GM18505 (cell line): Measurements from ENCODE around the gene DPF1.

Experiments used
- ATAC-seq: cut with Tn5 transposase; IDR thresholded peaks from one replicate; pipeline ENCODE4 v1.9.1; 2021; ENCODE audit not compliant: unreplicated experiment
- POLR2A ChIP-seq: IDR thresholded peaks from 4 replicates; pipeline ENCODE4 v1.6.1; 2011; ENCODE audit warnings: borderline replicate concordance; ENCODE audit not compliant: insufficient read depth, insufficient read length; ENCODE audit errors: extremely low read depth

DPF1 gene

DNA sequence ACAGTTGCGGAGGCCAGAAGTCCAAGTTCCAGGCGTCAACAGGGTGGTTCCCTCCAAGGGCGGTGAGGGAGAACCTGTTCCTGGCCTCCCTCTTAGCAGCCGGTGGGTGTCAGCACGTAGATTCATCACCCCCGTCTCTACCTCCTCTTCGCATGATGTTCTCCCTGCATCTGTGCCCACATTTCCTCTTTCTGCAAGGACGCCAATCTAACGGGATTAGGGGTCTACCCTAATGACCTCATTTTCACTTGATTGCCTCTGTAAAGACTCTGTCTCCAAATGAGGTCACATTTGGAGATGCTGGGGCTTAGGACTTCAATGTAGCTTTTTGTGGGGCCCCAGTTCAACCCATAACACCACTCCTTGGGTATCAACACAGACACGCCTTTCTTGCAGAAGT lies 38.5 kb downstream of the DPF1 start:
- TF ChIP-seq POLR2A: no peak
- ATAC-seq: no peak

- TF ChIP-seq POLR2A: no peak
- ATAC-seq: no peak
Observed at GRCh38 chr19:38184815-38185214, 39.2 kb downstream of the DPF1 start.

GRCh38 chr19:38183251-38183897 lies 40.6 kb downstream of the DPF1 start:
- ATAC-seq: no peak
- no peak for TF ChIP-seq POLR2A

DNA sequence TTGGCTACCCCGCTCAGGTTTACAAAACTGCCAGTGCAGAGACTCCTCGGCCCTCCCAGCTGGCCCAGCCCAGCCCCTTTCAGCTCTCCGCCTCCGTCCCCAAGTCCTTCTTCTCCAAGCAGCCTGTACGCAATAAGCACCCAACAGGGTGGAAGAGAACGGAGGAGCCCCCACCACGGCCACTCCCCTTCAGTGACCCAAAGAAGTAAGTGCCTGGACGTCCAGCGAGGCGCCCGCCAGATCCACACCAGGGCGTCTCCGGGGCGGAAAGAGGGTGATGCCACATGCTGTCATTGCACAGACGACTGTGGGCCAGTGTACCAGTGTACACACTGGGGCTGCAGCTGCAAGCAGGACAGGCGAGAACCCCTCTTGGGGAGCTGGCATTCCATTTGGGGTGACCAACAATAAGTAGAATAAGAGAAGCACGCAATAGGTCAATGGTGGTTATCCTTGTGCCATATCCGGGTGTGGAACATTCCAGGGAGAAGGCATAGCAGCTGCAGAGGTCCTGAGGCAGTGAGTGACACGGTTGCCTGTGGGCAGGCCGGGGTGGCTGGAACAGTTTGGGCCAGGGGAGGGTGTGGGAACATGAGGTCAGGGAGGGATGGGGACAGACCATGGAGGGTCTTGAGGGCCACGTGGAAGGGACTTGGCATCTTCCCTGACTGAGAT lies 41.3 kb downstream of the DPF1 start:
- no peak for TF ChIP-seq POLR2A

DNA sequence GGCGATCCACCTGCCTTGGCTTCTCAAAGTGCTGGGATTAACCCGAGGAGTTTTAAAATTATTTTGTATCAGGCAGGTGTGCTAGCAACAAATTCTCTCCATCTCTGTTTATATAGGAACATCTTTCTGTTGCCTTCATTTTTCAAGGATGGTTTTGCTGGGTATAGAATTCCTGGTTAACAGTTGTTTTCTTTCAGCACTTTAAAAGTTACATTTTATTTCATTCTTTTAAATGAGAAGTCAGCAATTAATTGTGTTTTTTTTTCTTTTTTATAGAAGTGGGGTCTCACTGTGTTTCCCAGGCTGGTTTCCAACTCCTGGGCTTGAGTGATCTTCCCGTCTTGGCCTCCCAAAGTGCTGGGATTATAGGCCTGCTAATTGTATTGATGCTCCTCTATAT lies 44.0 kb downstream of the DPF1 start:
- no peak for TF ChIP-seq POLR2A
- no peak for ATAC-seq

More for the DNA sequence above, 41.3 kb downstream of the DPF1 start:
- ATAC-seq: no peak

- TF ChIP-seq POLR2A: no peak
Observed at GRCh38 chr19:38175422-38175821, 48.6 kb downstream of the DPF1 start.

GRCh38 chr19:38173291-38174041 lies 50.6 kb downstream of the DPF1 start:
- ATAC-seq: no peak
- TF ChIP-seq POLR2A: no peak

More at GRCh38 chr19:38175422-38175821, 48.6 kb downstream of the DPF1 start:
- no peak for ATAC-seq

GRCh38 chr19:38172001-38172400 lies 52.0 kb downstream of the DPF1 start:
- no peak for TF ChIP-seq POLR2A
- ATAC-seq: no peak

- no peak for ATAC-seq
- no peak for TF ChIP-seq POLR2A
Observed at GRCh38 chr19:38170334-38170733, 53.7 kb downstream of the DPF1 start.

DNA sequence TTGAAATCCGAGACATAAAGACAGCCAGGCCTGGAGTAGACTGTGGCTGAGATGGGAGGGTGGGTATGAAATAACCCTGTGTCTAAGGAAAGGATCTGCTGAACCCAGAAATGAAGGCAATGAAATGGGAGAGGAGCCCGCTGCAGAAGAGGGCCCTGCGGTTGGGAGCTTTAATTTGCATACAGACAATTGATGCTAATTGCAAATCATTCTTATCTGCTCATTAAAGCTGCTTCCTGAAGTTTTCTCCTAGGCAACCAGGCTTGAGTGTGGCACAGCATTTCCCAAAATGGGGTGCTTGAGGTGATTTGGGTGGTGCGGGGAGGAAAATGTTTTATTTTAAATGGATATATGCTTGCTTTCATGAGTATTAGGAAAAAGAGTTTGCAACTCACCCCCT lies 55.4 kb downstream of the DPF1 start:
- no peak for TF ChIP-seq POLR2A
- no peak for ATAC-seq

DNA sequence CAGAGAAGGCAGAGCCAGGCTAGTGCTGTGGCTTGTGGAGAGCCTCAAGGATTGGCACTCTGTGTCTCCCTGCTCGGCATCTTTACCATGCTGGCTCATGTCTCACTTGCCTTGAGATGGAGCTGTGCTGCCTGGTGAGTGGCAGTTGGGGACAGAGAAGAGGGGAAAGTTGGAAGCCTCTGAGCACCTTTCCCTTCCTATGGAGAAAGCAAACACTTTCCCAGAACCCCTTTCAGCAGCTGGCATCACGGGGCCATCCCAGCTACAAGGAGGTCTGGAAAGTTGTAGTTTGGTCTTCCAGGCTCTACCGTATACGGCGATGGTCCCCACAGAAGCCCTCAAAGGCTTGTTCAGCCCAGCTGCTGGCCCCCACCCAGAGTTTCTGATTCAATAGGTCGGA lies 58.7 kb downstream of the DPF1 start:
- ATAC-seq: no peak
- no peak for TF ChIP-seq POLR2A

GRCh38 chr19:38164526-38164925 lies 59.5 kb downstream of the DPF1 start:
- TF ChIP-seq POLR2A: no peak
- no peak for ATAC-seq

- ATAC-seq: no peak
Observed at GRCh38 chr19:38163419-38164290, 60.4 kb downstream of the DPF1 start.

GRCh38 chr19:38162632-38163031 lies 61.4 kb downstream of the DPF1 start:
- TF ChIP-seq POLR2A: no peak
- no peak for ATAC-seq

More at GRCh38 chr19:38163419-38164290, 60.4 kb downstream of the DPF1 start:
- no peak for TF ChIP-seq POLR2A

- no peak for TF ChIP-seq POLR2A
- ATAC-seq: no peak
Observed at GRCh38 chr19:38162094-38162493, 61.9 kb downstream of the DPF1 start.
